ENCODE measurements around the gene TSPAN9.
A peak's percentile ranks its signal among the peaks of the same experiment; 100 is the strongest.

TSPAN9 gene

DNA sequence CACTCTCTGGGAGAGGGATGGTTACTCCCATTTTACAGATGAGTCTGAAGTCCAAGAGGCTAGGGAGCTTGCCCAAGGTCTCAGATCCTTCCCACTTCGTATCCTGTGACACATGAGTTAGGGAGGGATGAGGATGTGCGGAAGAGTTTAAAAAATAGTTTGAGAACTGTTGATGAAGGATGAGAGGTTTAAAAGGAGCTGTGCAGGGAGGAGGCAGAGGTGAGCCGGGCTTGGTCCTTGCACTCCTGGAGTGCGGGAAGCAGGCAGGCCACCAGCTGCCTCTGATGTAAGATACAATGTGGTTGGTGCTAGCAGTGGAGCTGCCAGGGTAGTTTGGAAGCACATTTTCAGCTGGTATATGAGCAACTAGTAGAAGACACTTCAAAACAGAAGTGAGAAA, 46.5 kb downstream of the TSPAN9 start:
- no peak for DNase-seq (ENCODE audit: low read depth)

DNA sequence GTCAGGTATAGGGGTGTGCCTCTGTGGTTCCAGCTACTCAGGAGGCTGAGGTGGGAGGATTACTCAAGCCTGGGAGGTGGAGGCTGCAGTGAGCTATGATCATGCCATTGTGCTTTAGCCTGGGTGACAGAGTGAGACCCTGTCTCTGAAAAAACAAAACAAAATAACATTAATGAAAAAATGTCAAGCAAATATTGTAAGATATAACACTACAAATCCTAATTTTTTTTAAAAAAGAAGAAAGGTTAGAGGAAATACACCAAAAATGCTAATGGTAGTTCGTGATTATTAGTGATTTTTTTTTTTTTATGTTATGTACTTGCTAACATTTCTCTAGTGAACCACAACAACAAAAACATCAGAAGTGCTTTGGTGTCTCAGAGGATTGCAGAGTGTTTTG, 47.7 kb downstream of the TSPAN9 start:
- DNase-seq (ENCODE audit: low read depth), result no peak

DNA sequence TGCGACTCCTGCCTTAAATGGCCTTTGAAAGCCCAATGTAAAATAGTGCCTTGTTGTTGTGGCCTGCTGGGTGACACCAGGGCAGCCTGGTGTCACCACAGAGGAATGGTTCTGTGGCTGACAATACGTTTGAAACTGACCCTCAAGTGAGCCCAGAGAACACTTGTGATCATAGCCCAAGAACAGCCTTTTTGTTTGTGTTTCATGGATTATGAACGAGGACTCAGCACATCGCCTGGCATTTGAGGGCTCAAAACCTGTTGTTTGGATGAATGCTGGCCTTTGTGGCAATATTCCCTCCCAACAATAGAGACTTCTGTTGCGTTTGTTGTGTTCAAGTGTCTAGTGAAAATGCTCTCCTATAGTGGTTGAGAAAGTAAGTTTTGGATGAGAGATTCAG, 48.5 kb downstream of the TSPAN9 start:
- no peak for DNase-seq (ENCODE audit: low read depth)

DNA sequence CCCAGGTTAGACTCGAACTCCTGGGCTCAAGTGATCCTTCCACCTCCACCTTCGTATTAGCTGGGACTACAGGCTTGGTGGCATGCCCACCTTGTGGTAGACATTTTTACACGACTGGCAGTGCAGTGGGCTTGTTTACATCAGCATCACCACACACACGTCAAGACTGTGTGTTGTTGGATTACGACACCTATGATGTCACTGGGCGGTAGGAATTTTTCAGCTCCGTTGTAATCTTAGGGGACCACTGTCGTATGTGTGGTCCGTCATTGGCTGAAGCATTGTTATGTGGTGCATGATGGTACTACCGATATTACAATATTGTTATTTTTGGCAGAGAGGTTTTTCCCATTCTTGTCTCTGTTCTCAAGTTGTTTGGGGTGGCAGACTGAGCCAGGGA, 50.7 kb downstream of the TSPAN9 start:
- DNase-seq (ENCODE audit: low read depth), result no peak

DNA sequence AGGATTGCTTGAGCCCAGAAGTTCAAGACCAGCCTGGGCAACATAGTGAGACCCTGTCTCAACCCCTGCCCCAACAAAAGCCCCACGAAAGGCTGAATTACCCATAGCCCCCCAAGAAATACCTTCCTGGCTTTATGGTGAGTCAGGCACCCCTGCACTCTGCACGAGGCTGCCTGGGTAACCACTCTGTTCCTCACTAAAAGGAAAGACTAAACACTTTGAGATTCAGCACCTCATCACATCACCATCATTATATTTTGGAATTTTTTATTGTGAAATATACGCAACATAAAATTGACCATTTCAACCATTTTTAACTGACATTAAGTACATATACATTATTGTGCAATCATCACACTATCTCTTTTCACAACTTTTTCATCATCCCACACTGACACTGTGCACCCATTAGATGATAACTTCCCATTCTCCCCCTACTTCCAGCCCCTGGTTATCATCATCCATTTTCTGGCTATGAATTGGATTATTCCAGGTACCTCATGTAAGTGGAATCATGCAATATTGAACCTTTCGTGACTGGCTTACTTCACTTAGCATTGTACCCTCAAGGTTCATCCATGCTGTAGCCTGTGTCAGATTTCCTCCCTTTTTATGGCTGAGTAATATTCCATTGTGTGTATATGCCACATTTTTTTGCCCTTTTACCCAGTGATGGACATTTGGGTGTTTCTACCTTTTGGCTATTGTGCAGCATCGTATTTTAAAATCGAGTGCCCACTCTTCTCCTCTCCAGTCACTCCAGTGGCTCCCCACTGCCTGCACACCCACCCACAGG, 51.5 kb downstream of the TSPAN9 start:
- no peak for DNase-seq (ENCODE audit: low read depth)

DNA sequence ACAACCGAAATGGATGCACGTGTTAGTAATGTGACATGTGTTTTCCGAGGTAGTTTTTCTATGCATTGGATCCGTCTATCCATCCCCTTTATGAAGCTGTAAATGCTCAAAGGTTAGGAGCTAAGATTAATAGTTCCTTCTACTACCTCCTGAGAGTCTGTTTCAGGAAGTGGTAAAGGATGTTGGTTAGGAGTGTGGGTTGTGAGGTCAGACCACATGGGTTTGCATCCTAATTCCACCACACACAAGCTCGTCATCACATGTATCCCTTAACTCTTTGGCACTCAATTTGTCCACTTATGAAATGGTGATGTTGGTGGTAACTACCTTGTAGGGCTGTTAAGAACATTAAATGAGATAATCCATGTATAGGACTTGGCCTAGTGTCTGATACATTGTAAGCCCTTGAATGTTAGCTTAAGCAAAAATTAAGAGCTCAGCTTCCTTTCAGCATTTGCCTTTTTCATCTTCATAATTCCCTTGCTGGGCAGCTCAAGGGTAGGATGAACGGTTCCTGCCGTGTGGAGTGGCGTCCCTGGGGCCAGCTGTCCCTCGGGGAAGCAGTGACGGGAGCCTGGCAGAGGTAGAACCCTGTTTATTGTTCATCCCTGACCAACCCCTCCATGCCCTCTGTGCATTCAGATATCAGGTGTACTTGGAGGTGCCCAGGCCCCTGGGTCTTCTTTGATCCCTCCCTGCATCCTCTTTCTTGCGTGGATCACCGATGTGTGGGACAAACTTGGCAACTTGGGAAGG, 52.3 kb downstream of the TSPAN9 start:
- DNase-seq (ENCODE audit: low read depth), result no peak

DNA sequence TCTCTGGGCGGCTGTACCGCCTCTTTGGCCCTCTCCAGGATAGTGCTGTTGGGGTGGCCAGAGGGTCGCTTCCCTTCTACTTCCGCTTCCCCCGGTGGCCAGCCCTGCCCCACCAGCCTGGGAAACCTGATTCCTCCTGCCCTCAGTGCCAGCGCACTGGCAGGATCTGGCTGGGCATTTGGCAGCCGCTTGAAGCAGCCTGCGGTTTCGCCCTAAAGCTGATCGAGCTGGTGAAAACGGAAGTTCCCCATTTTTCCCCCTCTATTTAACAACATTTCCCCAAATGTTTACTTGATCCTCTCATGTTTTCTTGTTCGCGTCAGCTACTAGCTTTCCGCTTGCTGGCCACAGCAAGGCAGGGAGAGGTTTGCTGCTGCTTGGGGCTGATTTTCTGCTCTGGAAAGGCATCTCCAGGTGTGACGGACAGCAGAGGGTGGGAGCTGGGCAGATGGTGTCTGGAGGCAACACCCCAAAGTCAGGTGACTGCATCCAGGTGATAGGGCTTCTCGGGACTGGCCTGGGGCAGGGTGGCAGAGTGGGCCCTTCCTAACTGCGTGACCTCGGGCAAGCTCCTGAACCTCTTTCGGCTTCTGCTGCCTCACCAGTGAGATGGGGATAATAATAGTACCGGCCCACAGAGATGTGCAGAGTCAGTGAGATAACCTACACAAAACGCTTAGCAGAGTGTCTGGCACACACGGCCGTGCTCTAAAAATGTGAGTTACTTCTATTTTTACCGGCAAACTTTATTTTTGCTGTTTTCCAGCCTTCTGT, 53.1 kb downstream of the TSPAN9 start:
- DNase-seq (ENCODE audit: low read depth), result no peak

DNA sequence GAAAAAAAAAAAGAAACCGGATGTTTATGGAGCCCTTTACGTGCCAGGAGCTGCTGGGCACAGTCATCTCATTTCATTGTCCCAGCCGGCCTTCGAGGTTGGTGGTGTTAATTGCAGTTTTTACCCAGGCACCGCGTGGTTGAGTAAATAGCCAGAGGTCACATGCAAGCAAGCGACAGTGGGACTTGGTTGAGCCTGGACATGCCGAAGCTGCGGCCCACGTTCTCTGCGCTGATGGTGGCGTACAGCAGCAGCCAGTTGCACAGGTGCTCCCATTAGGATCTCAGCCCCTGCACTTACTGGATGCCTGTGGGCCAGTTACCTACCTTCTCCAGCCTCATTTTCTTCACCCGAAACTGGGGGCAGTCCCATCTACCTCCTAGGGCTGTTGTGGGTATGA, 54.0 kb downstream of the TSPAN9 start:
- no peak for DNase-seq (ENCODE audit: low read depth)

DNA sequence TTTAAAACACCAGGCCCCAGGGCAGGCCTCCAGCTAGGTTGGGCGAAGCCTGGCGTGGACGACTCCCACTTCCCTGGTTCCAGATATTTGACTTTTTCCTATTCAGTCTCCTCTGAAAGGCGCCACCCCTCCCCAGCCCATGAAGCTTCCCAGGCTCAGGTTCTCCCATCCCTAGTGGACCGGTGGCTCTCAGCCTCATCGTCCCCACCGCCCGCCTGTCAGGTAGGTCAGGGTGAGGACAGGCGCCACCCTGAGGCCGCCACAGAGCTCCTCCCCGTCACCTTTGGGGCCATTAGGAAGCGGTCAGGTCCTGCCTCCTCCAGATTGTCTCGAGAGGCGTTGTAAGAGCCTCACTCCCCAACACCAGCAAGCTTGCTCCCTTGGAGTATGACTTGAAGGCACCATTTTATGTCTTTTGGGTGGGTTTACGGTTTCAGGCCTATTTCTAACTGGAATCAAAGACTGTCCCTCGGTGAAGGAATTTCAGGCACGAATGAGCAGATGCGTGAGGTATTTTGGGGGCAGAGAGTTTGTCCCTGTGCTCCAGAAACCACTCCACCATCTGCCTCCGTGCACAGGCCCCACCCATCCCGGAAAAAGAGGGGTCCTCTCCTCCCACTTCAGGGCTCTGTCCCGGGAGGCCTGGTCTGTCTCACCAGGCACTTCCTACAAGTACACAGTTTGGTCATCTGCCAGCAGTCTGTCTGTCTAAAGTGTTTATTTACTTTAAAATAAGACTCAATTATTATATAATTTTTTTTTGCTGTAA, 55.6 kb downstream of the TSPAN9 start:
- DNase-seq (ENCODE audit: low read depth), result no peak

DNA sequence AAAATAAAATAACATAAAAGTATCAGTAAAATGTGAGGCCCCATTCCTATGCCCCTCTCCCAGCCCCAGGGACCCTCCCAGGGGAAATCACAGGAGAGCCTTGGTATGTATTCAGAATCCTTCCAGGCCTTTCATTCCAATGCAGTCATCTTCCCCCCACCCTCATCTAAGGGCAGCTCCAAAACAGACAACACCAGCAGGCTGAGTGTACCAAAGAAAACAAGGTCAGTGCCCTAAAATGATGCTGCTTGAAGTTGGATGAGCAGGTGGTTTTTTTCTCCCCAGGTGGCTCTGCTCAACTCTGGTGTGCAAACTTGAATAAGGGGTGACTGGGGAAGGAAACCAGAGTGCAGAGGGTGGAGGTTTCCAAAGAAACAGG, 56.2 kb downstream of the TSPAN9 start:
- no peak for DNase-seq (ENCODE audit: low read depth)

DNA sequence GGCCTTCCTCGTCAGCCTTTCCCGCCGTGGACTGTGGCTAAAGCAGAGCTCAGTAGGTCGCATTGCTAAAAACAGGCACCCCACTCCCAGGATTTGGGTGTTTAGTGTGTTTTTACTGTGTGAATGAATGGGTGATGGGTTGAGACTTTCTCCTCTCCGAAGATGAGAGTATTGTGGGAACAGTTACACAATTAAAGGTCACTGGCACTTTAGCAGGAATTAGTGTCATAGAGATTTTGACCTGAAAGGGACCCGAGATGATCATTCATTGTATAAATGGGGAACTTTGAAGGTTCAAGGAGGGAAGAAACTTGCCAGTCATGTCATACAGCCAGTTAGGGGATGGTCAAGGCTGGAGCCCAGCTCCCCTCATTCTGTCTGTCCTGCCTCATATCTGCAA, 56.9 kb downstream of the TSPAN9 start:
- no peak for DNase-seq (ENCODE audit: low read depth)

DNA sequence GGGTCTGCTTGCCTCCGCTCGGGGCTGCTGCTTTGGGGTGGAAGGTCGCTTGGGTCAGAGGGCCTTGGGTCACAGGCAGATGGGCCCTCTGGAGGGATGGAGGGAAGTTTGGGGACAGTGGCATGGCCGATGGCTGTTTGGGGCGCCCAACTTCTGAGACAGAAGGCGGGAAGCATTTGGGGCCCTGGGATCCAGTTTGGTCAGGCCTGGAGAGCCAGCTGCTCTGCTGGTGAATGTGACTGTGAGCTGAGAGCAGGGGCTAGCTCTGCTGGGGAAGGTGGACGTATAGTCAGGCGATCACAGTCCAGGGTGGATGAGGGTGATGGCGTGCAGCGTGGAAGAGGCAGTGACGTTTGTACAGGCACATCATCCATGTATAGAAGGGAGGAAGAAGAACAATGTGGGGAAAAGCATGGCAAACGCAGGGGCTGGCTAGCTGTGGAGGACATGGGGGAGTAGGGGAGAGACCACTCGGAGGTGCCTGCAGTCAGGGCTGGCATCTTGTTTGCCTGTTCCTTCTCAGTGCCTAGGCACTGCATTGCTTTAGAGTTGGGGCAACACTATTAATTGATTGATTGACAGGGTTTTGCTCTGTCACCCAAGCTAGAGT, 57.5 kb downstream of the TSPAN9 start:
- DNase-seq (ENCODE audit: low read depth), result no peak

DNA sequence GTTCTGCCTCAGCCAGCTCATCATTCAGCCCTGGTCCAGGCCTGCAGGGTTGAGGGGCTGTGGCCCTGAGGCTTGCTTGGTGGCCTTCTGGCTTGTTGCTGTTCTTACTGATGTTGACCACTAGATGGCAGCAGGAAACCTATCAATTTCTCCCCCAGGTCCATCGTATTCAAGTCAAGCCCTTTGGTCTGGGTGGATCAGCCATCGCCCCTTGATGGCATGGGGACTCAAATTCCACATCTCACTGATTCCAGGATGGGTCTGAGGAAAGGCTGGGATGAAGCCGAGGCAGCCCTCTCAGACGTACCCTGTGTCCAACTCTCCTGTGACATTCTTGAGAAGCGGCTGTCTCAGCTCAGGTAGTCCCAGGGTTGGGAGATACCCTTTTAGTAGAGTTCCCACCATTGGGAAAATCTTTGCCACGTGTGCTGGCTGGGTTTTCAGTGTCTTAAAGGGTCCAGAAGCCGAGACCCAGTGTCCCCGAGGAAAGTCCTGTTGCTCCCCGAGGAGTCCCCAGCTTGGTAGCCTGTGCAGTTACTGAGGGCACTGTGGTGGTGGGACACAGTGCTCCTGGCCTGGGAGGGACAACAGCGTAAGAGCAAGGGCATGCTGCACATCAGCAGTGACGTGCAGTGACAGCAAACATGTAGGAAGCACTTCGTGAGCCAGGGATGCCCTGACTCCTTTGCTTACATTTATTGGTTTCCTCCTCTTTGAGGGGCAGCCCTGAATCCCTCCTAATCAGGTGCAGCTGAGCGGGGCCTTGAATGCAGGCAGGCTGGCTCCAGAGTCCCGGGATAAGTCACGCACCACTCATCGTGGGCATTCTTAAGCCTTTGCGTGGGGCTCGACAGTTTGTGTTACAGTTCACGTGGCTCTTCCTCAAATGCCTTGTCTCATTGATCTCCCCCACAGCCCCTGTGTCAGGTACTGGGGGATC, 58.6 kb downstream of the TSPAN9 start:
- peak; percentile 2 for DNase-seq (ENCODE audit: low read depth)

DNA sequence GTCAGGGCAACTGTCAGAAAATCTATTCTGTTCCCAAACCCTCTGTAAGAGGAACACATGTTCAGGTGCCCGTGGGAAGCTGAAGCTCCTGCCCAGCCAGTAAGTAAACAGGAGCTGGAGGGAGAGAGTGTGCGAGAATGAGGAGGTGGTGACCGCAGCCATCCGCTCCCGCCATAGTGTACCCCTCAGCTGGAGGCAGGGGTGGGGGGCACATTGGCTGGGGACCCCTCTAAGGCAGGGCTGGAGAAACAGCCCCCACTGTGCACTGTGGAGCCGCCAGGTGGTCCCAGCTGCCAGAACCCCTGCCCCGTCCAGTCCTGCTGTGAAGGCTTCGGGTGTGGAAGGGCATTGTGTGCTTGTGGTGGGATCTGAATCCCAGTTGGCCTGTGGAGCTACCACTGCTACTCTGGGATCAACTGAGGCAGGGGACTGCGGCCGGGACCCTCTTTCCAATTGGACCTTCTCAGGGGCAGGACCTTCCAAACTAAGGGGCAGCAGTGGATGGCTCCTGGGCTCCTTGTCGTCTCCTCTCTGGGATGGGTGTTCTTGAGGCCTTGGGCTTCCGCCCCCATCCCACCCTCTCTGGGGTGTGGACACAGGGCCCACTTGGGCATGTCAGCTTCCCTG, 59.6 kb downstream of the TSPAN9 start:
- no peak for DNase-seq (ENCODE audit: low read depth)

DNA sequence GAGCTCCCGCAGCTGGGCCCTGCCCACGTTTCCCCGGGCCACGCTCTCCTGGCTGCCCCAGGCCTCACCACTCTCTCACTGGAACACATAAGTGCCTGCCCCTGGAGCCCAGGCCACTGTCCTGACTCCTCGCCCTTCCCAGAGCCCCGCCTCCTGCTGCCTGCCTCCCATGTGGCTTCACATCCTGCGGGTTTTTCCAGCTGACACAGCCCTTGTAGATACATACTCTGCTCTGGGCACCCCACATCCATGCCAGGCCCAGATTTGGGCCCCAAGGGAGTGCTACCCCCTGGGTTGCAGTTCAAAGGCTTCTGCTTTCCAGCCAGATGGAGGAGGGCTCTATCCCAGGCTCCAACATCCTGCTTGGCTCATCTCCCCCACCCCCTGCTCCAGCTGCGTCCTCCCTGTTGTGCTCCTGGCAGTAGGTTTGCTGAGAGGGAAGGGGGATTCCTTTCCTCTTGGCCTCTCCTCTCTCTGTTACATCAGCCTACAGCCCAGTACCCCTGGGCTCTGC, 60.1 kb downstream of the TSPAN9 start:
- no peak for DNase-seq (ENCODE audit: low read depth)

DNA sequence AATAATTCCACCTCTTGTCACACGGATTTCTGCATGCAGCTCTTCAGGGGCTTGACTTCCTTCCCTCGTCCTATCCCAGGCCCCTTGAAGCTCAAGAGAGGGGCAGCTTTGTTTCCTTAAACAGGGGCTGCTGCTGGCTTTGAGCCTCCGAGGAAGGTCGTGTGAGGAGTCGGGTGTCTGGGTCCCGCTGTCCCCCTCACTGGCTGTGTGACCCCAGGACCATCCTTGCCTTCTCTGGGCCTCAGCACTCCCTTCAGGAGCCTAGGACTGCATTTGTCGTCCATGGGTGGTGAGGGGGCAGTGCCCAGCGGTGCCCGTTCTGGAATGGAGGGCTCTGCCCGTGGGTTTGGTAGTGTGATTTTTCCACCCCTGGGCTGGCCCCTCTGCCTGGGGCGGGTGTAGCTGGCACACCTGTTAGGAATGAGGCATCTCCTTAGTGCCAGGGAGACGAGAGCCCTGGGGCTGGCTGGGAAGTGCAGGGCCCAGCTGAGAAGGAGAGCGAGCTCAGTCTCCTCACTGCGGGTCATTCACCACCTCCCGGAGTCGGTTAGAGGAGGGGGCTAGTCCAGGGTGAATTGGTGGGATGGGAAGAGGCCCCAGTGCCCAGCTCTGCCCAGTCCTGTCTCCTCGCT, 60.8 kb downstream of the TSPAN9 start:
- DNase-seq (ENCODE audit: low read depth), result no peak

DNA sequence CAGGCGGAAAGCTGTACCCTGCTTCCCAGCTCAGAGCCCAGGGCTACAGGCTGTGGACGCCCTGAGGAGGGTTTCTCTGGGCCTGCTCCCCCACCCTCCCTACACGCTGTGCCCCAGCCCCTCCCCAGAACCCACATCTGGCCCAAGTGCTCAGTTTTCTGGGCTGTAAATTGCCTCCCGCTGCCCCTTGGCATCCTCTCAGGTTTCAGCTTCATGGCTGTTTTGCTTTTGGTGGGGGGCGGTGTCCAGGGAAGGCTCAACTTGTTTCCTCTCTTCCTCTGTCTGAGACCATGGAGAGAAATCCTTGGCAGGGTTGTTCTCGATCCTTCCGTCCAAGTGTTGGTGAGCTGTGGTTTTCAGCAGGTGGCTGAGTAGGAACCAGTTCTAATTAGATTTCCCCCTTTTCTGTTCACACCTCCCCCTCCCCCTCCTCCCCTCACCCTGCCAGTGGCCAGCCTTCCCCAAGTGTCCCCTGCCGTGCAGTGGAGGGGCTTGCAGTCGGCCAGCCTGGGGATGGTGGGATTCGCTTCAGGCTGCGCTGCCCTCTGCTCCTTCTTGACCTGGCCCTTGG, 61.8 kb downstream of the TSPAN9 start:
- DNase-seq (ENCODE audit: low read depth), result no peak

DNA sequence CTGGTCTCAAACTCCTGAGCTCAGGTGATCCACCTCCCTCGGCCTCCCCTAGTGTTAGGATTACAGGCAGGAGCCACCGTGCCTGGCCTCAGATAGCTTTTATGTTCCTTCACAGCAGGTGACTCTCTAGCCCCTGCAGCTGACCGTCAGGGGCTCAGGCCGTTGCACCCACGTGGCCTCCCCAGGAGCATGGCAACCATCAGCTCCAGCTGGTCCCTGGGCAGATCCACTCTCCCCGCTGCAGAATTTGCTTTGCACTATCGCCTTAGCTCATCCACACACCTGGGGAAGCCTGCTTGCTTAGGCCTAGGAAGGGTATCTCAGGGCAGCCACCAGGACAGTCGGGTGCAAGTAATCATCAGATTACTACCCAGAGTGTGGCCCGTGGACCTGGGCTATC, 62.6 kb downstream of the TSPAN9 start:
- DNase-seq (ENCODE audit: low read depth), result no peak

DNA sequence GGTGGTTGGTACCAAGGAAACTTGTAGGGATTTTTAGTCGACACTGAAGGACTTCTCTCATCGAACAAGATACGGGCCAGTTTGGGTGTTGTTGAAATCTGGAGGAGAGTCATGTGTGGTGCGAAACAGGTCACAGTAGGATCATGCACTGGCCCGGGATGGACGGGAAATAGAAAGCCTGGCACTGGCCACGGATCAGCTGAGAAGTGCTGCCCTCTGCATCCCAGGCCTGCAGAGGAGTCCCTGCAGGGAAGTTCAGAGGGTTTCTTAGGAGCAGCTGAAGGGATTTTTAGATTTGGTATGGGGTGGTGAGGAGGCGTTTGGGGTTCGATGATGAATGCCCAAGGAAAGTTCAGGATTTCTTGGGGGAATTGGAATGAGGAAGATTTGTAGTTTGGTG, 63.1 kb downstream of the TSPAN9 start:
- no peak for DNase-seq (ENCODE audit: low read depth)

Measured in activated T-cell treated with anti-CD3 and anti-CD28 coated beads for 1 hour (primary cell).